ENCODE results near the gene CRLF1.
"Not testable (repeated sequence)": the region's sequence is repeated elsewhere in the genome, so short reads cannot be mapped to it uniquely, and the experiment has no call there.

Gene CRLF1

DNA sequence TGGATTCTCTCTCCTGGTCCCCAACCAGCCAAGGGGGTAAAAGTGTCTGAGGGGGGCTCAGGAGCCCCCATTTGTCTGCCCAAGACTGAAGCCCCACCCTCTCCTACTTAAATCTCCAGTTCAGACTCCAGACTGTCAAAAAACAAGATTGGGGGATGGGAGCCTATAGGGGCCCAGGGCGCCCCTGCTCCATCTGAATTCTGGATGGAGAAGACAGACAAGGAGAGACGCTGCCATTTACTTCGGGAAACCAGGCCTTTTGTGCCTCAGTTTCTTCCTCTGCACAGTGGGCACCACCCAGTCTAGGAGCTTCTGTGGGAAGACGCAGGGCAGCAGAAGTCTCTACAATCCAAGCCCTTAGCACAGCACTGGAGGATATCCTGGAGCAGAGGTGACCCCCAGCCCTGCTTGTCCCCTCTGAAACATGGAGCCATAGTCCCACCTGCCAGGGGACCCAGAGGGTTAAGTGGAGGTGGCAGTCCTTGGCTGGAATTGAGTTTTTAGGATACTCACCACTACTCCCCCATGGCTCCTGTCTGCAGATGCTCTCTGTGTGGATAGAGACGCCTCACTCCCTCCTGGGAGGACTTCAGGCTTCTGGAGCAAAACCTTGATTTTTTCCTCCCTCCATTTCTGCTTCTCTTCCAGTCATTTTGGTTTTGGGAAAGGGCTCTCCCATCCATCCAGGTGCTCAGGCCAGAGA lies 1.7 kb upstream of the CRLF1 start:
- no peak for DNase-seq

GRCh38 chr19:18607226-18608101 lies 865 bp upstream of the CRLF1 start:
- DNase-seq = peak; percentile 58

DNA sequence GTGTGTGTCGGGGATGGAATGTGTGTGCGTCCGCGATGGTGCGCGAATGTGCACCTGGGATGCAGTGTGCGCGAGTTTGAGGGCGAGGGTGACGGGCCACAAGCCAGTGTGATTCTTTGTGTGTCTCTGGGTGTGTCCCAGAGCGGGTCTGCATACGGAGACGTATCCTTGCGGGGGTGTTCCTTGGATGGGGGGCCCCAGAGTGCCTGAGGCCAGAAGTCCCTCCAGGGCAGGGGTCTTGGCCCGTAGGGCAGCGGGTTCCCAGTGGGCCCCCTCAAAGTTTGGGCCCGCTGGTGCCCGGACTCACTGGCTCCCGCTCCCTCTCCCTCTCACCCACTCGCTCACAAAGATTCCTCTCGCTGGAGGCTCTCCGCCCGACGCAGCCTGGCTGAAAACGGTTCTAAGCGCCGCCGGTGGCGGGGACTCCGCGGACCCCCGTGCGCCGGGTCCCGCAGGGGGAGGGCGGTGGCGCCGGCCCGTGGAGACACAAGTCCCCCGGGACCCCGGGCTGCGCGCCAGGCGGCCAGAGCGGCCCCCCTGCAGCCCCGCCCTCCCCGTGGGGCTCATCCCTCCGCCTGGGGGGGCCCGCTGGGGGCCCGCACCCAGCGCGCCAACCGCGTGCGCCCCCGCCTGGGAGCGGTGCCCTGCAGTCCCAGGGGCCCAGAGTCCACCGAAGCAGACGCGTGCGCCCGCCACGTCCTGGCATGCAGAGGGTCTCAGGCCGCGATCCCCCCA lies 886 bp downstream of the CRLF1 start:
- no peak for DNase-seq

DNA sequence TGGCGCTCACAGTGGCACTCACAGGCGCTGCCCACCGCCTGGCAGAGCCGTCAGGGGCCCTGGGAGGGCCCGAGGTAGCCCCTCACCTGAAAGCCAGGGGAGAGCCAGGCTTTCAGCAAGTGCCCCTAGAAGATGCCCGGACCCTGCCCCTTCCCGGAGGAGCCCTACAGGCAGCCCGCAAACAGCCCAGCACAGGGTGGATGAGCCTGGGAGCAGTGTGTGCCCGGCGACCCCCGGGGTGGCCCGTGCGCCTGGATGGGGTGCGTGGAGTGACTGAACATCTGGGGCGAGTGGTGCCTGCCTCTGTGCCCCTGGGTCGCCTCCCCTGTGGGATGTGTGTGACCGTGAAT lies 1.4 kb downstream of the CRLF1 start:
- no peak for DNase-seq

GRCh38 chr19:18604820-18605159 lies 1.8 kb downstream of the CRLF1 start:
- DNase-seq = no peak

DNA sequence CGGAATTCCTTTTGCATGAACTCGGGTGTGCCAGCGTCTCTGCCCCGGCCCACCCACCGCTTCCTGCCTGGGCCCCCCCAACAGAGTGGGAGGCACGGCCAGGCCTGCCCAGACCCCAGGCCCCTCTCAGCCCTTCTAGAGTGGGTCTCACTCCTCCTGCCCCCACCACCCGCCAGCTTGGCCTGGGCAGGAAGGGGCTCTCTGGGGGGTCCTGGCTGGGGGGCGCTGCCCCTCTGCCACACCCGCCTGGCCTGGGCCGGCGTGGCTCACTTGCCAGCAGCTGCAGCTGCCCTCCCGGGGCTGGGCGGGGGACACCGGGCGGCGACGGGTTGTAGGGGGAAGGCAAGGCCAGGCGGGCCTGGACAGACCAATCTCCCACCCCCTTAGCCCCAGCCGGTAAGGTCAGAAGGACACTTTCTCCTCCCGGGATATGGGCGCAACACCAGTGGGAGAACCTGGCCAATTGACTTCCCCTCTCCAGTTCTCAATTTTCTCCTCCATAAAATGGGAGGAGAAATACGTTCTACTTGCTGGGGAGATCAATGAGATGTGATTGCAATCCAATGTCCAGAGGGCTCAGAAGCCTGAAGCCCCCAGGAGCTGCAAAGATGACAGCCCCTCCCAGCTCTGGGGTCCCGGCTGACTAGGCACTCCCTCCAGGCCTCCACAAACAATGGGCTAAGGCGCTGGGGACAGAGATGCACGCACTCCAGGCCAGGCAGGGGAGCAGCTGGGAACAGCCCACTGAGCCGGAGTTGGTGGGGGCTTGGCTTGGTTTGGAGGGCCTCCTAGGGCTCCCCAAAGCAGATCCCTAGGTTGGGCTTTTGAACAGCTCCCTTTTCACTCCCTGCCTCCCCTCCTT lies 2.4 kb downstream of the CRLF1 start:
- no peak for DNase-seq

DNA sequence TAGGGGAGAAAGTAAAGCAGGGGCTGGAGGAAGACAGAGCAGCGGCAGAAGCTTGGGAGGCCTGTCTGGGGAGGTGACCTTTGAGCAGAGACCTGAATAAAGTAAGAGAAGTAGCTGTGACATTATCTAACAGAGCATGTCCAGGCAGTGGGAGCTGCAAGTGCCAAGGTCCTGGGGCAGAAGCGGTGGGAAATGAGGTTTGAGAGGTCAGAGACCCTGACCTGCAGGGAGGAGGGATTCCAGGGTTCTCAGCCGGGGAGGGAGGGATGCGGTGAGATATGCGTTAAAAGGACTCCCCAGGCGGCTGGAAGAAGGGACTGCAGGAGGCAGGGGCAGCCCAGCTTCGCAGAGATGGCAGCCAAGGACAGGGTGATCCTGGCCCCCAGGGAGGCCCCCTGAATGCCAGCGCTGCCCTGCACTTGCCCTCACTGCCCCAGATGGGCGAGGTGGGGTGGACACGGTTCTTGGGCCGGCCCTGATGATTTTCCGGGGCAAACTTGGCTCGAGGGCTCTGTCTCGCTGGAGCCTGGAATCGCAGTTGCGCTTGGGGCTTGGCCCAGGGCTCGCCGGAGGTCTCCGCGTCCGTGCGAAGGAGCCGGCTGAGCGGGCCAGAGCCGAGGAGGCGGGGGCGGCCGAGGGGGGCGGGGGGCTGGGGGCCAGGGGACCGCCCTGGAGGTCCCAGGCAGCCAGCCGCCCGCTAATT lies 3.2 kb downstream of the CRLF1 start:
- peak; percentile 36 for DNase-seq

DNA sequence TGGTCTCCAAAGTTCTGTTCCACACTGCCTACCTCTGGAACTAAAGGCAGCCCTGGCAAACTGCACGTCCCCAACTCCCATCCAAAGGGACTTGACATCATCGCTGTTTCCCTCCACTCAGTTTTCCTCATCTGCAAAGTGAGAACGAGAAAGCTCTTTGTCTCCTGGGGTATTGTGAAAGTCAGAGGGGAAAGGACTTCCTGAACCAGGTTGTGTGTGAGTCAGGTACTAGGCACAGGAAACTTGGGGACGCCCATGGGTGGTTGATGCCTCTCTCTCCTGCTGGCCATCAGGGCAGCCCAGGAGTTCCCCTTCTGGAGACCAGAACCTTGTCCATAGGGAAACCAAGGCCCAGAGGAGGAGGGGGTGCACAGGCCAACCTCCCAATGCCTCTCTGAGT lies 4.7 kb downstream of the CRLF1 start:
- DNase-seq = no peak

- DNase-seq = not testable (repeated sequence)
These were observed 5.8 kb downstream of the CRLF1 start for GRCh38 chr19:18600692-18601397.

GRCh38 chr19:18599485-18599884 lies 7.1 kb downstream of the CRLF1 start:
- no peak for DNase-seq

DNA sequence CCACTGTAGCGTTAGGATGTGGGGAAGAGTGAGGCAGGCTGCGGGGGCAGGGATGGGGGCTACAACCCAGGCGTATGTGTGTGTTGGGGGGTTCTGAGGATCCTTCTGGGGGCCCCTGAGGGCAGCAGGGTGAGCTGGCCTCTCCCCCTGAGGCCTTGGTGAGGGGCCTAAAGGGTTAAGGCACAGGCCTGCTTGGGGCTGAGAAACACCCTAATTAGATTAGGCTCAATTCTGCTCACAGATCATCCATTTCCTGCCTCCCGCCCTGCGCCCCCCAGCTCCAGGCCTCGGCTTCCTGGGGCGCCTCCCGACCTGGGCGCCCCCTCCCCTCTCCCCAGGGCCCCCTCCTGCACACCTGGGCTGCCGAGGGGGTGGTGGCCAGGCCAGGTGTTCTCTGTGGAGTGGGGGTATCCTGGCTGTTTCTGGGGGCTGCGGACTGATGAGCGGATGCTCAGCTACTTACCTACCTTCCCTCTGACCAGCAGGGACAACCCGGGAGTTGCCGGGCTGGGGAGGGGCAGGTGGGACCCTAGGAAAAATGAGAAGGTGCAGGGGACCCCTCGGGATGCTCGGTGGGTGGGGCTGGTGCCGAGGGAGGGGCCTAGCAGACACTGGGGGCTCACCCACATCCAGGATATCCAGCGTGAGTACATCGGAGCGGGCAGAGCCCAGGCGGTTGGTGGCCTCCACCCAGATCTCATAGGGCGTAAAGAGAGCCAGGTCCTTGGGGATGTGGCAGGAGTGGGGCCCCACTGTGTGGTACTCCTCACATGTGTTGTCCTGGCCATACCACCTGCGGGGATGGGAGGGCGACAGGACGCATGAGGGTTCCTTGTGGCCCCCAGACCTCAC lies 8.6 kb downstream of the CRLF1 start:
- DNase-seq = no peak

DNA sequence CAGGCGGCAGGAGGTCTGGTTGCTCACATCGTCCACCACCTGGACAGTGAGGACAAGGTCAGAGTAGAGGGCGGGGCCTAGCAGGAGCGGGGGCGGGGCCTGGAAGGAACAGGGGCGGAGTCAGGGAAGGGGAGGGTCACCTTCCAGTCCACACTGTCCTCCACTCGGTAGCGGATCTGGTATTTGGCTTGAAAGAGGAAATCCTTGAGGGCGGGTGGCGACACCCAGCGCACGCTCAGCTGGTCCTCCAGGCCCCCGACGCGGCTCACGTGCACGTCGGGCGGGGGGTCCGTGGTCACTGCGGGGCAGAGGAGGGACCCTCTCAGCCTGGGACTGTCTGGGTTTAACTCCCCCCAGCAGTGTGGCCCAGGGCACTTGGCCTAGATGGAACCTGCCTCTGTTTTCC lies 9.8 kb downstream of the CRLF1 start:
- no peak for DNase-seq

GRCh38 chr19:18595475-18595874 lies 11.1 kb downstream of the CRLF1 start:
- DNase-seq = no peak

- DNase-seq = no peak
These were observed 11.7 kb downstream of the CRLF1 start for GRCh38 chr19:18594824-18595373.

GRCh38 chr19:18594096-18594823 lies 12.3 kb downstream of the CRLF1 start:
- peak; percentile 81 for DNase-seq

DNA sequence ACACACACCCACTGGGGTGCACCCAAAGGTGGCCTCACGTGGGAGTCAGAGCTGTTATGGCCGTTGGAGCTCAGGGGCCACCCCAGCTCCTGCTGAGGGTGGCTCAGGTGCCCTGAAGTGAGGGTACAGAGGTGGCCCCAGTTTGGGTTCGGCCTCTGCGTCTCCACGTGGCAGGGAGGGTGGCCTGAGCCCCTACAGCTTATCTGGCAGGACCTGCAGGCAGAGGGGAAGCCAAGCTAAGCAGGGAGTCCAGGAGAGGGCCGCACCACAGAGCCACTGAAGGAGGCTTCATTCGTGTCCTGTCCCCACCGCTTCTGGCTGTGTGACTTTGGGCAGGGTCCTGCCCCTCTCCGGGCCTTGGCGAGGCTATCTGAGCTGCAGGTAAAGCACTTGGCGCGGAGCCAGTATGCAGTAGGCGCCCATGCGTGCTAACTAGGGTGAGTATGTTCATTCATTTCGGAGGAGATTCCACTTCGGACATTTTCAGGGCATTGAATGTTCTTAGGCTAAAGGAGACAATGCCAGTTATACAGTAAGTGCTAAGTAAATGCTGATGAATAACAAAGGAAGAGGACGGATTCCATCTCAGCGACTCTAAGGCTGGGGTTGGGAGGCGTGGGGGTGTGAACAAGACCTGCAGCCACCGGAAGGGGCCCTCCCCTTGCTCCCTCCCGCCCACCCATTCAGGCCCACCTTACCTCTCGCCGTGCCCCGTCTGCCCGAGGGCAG lies 13.1 kb downstream of the CRLF1 start:
- no peak for DNase-seq

DNA sequence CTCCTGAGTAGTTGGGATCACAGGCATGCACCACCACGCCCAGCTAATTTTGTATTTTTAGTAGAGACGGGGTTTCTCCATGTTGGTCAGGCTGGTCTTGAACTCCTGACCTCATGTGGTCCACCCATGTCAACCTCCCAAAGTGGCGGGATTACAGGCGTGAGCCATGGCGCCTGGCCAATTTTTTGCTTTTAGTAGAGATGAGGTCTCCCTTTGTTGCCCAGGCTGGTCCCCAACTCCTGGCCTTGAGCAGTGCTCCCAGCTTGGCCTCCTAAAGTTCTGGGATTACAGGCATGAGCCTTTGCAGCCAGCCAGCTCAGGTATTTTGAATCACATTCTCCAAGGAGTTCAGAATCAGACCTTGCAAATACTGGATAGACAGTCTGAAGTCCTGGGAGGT lies 13.9 kb downstream of the CRLF1 start:
- not testable (repeated sequence) for DNase-seq

DNA sequence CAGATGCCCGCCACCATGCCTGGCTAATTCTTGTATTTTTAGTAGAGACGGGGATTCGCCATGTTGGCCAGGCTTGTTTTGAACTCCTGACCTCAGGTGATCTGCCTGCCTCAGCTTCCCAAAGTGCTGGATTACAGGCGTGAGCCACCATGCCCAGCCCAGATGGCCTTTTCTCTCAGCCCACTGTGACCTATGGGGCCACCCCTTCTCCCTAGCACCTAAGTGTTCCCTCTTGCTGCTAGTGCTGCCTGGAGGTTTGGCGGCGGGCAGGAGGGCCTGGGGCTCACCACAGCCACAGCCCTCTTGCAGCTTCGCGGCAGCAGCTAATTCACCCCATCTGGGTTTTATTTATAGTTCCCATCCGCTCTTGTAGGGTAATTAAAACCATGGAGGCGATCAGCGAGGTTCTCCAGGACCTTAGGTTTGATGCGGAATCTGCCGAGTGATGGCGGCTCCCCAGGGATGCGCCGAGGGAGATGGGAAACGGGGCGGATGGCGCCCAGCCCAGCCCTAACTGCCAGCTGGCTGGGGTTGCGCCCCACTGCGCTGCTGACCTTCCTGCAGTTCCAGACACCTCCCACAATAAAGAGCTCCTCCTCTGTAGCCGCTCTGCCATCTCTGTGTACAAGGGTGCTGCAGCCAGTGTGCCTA lies 14.7 kb downstream of the CRLF1 start:
- DNase-seq = no peak
